ENCODE measurements around the gene BHLHE40.
A peak's percentile ranks its signal among the peaks of the same experiment; 100 is the strongest.
"Not testable (repeated sequence)": the region's sequence is repeated elsewhere in the genome, so short reads cannot be mapped to it uniquely, and the experiment has no call there.

Gene BHLHE40

GRCh38 chr3:4963669-4964570 lies 15.3 kb upstream of the BHLHE40 start:
- DNase-seq = no peak

GRCh38 chr3:4966006-4966405 lies 13.2 kb upstream of the BHLHE40 start:
- DNase-seq = not testable (repeated sequence)

GRCh38 chr3:4967683-4968082 lies 11.6 kb upstream of the BHLHE40 start:
- not testable (repeated sequence) for DNase-seq

- DNase-seq = not testable (repeated sequence)
These were observed 7.8 kb upstream of the BHLHE40 start for GRCh38 chr3:4971437-4971836.

- no peak for DNase-seq
These were observed 7.4 kb upstream of the BHLHE40 start for GRCh38 chr3:4971838-4972237.

GRCh38 chr3:4972652-4973643 lies 6.3 kb upstream of the BHLHE40 start:
- no peak for DNase-seq

GRCh38 chr3:4974154-4974553 lies 5.1 kb upstream of the BHLHE40 start:
- DNase-seq = no peak

GRCh38 chr3:4976109-4976508 lies 3.1 kb upstream of the BHLHE40 start:
- peak; percentile 52 for DNase-seq

GRCh38 chr3:4977001-4977852 lies 2.0 kb upstream of the BHLHE40 start:
- peak; percentile 80 for DNase-seq

- peak; percentile 85 for DNase-seq
These were observed 1.4 kb upstream of the BHLHE40 start for GRCh38 chr3:4977853-4978203.

GRCh38 chr3:4978204-4978965 lies 852 bp upstream of the BHLHE40 start:
- DNase-seq = peak; percentile 91

- peak; percentile 81 for DNase-seq
These were observed 240 bp upstream of the BHLHE40 start for GRCh38 chr3:4978966-4979427.

- DNase-seq = peak; percentile 91
These were observed 1.3 kb downstream of the BHLHE40 start for GRCh38 chr3:4980229-4981203.

- no peak for DNase-seq
These were observed 2.0 kb downstream of the BHLHE40 start for GRCh38 chr3:4981294-4981664.

GRCh38 chr3:4981665-4982494 lies 2.6 kb downstream of the BHLHE40 start:
- peak; percentile 33 for DNase-seq

GRCh38 chr3:4982773-4983738 lies 3.8 kb downstream of the BHLHE40 start:
- DNase-seq = no peak

- DNase-seq = peak; percentile 34
These were observed 4.7 kb downstream of the BHLHE40 start for GRCh38 chr3:4983739-4984510.

GRCh38 chr3:4984511-4984864 lies 5.3 kb downstream of the BHLHE40 start:
- DNase-seq = no peak

Measured in eye (tissue), 1 donor.